ENCODE measurements around the gene CYB5R4.

DNA sequence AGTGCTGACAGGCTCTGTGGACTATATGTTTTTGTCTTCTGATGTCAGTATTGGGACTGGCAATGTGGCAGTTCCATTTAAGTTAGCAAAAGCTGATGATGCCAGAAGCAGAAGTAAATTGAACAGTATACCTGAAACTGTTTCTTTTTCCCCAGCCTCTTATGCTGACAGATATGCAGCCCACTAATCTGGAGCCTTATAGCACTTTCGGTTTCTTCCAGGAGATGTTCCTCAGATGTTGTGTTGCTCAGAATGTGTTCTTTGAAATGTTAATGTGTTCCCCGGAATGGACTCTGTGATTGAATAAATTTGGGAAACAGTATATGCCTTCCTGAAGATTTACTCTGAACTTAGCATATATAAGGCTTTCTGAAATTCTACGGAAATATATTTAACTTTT lies 93.3 kb downstream of the CYB5R4 start:
- TF ChIP-seq, protein P1, sequence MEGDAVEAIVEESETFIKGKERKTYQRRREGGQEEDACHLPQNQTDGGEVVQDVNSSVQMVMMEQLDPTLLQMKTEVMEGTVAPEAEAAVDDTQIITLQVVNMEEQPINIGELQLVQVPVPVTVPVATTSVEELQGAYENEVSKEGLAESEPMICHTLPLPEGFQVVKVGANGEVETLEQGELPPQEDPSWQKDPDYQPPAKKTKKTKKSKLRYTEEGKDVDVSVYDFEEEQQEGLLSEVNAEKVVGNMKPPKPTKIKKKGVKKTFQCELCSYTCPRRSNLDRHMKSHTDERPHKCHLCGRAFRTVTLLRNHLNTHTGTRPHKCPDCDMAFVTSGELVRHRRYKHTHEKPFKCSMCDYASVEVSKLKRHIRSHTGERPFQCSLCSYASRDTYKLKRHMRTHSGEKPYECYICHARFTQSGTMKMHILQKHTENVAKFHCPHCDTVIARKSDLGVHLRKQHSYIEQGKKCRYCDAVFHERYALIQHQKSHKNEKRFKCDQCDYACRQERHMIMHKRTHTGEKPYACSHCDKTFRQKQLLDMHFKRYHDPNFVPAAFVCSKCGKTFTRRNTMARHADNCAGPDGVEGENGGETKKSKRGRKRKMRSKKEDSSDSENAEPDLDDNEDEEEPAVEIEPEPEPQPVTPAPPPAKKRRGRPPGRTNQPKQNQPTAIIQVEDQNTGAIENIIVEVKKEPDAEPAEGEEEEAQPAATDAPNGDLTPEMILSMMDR (IDR thresholded peaks at IDR 0.05), result no peak
- TF ChIP-seq EZH2 (IDR thresholded peaks at IDR 0.05; ENCODE audit: borderline replicate concordance, insufficient read depth, low read depth, low read length, poor library complexity, severe bottlenecking), result no peak
